IMR-90 (cell line): ENCODE measurements around the gene ABCB9. TPM values are rescaled to one million over a fixed set of nuclear protein-coding genes. Genes with fewer than 3 reads are reported as not detected.

Experiments used
- ATAC-seq: fragments of 200-7000 bp; cut with Tn5 transposase; 2 replicates; pipeline ENCODE4 v1.9.1; 2020; ENCODE audit warnings: low read depth, mild to moderate bottlenecking, moderate library complexity
- BruUV-seq: library from RNA; stranded (reverse); fragments of 400-500 nt; replicated peaks from 2 replicates; lab custom pipeline; 2021; lab: Mats Ljungman, UMichigan
- CTCF ChIA-PET: fragments of 300-600 bp; formaldehyde crosslinking; extraction: SDS; loops from one replicate; lab custom pipeline; 2021; ENCODE audit warnings: antibody characterized with exemption; lab: Yijun Ruan, JAX
- POLR2A ChIA-PET: fragments of 300-600 bp; sonication (Branson Sonifier 250); formaldehyde crosslinking; loops from one replicate; lab custom pipeline; 2022; ENCODE audit warnings: antibody characterized with exemption; ENCODE audit not compliant: unreplicated experiment; lab: Charles Lee
- DNase-seq: peaks from one replicate; pipeline ENCODE4 v3.0.0; 2013
- H2AFZ ChIP-seq: replicated peaks from 2 replicates; pipeline ENCODE3; 2013; ENCODE audit warnings: low read length, mild to moderate bottlenecking; ENCODE audit not compliant: poor library complexity
- H2AK5ac ChIP-seq: 2 replicates; pipeline ENCODE4 v1.6.1; 2013; ENCODE audit warnings: low read depth, low read length, inconsistent platforms
- H2AK9ac ChIP-seq: replicated peaks from 2 replicates; pipeline ENCODE3; 2013; ENCODE audit warnings: mild to moderate bottlenecking, low read depth, low read length, moderate library complexity; ENCODE audit not compliant: poor library complexity
- H2BK120ac ChIP-seq: 2 replicates; pipeline ENCODE4 v1.6.1; 2013; ENCODE audit warnings: low read depth, low read length, inconsistent platforms
- H2BK15ac ChIP-seq: 3 replicates; pipeline ENCODE4 v1.6.1; 2013; ENCODE audit warnings: low read depth, low read length, inconsistent platforms
- H2BK20ac ChIP-seq: 2 replicates; pipeline ENCODE4 v1.6.1; 2013; ENCODE audit warnings: low read depth, mild to moderate bottlenecking, inconsistent platforms, low read length, moderate library complexity
- H2BK5ac ChIP-seq: 2 replicates; pipeline ENCODE4 v1.6.1; 2013; ENCODE audit warnings: mild to moderate bottlenecking, low read depth, low read length, inconsistent platforms; ENCODE audit not compliant: poor library complexity, severe bottlenecking
- H3K14ac ChIP-seq: replicated peaks from 2 replicates; pipeline ENCODE4 v1.6.1; 2013; ENCODE audit warnings: low read depth, low read length, inconsistent platforms
- H3K18ac ChIP-seq: 2 replicates; pipeline ENCODE4 v1.6.1; 2013; ENCODE audit warnings: low read depth, low read length, control low read depth
- H3K23ac ChIP-seq: 2 replicates; pipeline ENCODE4 v1.6.1; 2013; ENCODE audit warnings: low read depth, low read length, inconsistent platforms
- H3K27ac ChIP-seq: 2 replicates; pipeline ENCODE4 v1.5.1; 2013; ENCODE audit warnings: mild to moderate bottlenecking, control low read depth, low read length; ENCODE audit not compliant: insufficient read depth
- H3K27me3 ChIP-seq: 2 replicates; pipeline ENCODE4 v1.6.1; 2013; ENCODE audit warnings: low read length; ENCODE audit not compliant: control insufficient read depth, insufficient read depth
- H3K36me3 ChIP-seq: 2 replicates; pipeline ENCODE4 v1.6.1; 2013; ENCODE audit warnings: low read length, mixed read lengths; ENCODE audit not compliant: control insufficient read depth, insufficient read depth
- H3K4ac ChIP-seq: 2 replicates; pipeline ENCODE4 v1.6.1; 2013; ENCODE audit warnings: low read depth, low read length, inconsistent platforms
- H3K4me1 ChIP-seq: 2 replicates; pipeline ENCODE4 v1.6.1; 2013; ENCODE audit warnings: low read length, mixed read lengths; ENCODE audit not compliant: control insufficient read depth, insufficient read depth
- H3K4me2 ChIP-seq: 2 replicates; pipeline ENCODE4 v1.6.1; 2013; ENCODE audit warnings: low read depth, mild to moderate bottlenecking, control low read depth, low read length, moderate library complexity
- H3K4me3 ChIP-seq: 2 replicates; pipeline ENCODE4 v1.5.1; 2013; ENCODE audit warnings: low read depth, mild to moderate bottlenecking, control low read depth, low read length, moderate library complexity; ENCODE audit not compliant: insufficient read depth
- H3K56ac ChIP-seq: 2 replicates; pipeline ENCODE4 v1.6.1; 2013; ENCODE audit warnings: low read length, inconsistent platforms; ENCODE audit not compliant: insufficient read depth; ENCODE audit errors: extremely low read depth
- H3K79me1 ChIP-seq, 2 experiments: 2 replicates each; pipeline ENCODE4 v1.6.1; 2013; ENCODE audit warnings: low read length in 2 of 2, inconsistent platforms in 1 of 2, low read depth in 1 of 2
- H3K9ac ChIP-seq: 2 replicates; pipeline ENCODE4 v1.6.1; 2013; ENCODE audit warnings: low read depth, low read length, control low read depth
- H3K9me1 ChIP-seq: 2 replicates; pipeline ENCODE4 v1.6.1; 2013; ENCODE audit warnings: low read length, inconsistent platforms; ENCODE audit not compliant: insufficient read depth
- H3K9me3 ChIP-seq: 2 replicates; pipeline ENCODE4 v1.6.1; 2013; ENCODE audit warnings: low read length; ENCODE audit not compliant: control insufficient read depth, insufficient read depth
- H4K20me1 ChIP-seq: 2 replicates; pipeline ENCODE4 v1.6.1; 2013; ENCODE audit warnings: low read length, inconsistent platforms; ENCODE audit not compliant: insufficient read depth
- H4K5ac ChIP-seq: 2 replicates; pipeline ENCODE4 v1.6.1; 2013; ENCODE audit warnings: mild to moderate bottlenecking, low read depth, low read length, control low read depth
- H4K8ac ChIP-seq, 2 experiments: 2 replicates each; pipeline ENCODE4 v1.6.1; 2013; ENCODE audit warnings: low read depth in 2 of 2, low read length in 2 of 2, control low read depth in 1 of 2, inconsistent platforms in 1 of 2
- H4K91ac ChIP-seq: 2 replicates; pipeline ENCODE4 v1.6.1; 2013; ENCODE audit warnings: low read depth, low read length, inconsistent platforms; ENCODE audit not compliant: insufficient read depth
- BHLHE40 ChIP-seq: fragments of 150-350 bp; IDR thresholded peaks from 2 replicates; pipeline ENCODE4 v1.6.1; 2016; ENCODE audit warnings: mild to moderate bottlenecking, low read depth, low read length
- CEBPB ChIP-seq: IDR thresholded peaks from 2 replicates; pipeline ENCODE4 v1.6.1; 2012; ENCODE audit warnings: low read depth, low read length, improper control_type of control experiment
- CHD1 ChIP-seq: IDR thresholded peaks from 2 replicates; pipeline ENCODE4 v1.6.1; 2012; ENCODE audit warnings: low read depth, low read length, improper control_type of control experiment
- FOS ChIP-seq: fragments of 150-350 bp; IDR thresholded peaks from 2 replicates; pipeline ENCODE4 v1.6.1; 2016; ENCODE audit warnings: low read depth, low read length
- MAFK ChIP-seq: IDR thresholded peaks from 2 replicates; pipeline ENCODE4 v1.6.1; 2012; ENCODE audit warnings: low read depth, low read length, improper control_type of control experiment
- MAZ ChIP-seq: IDR thresholded peaks from 2 replicates; pipeline ENCODE4 v1.6.1; 2012; ENCODE audit warnings: low read depth, mild to moderate bottlenecking, low read length, improper control_type of control experiment, moderate library complexity, borderline replicate concordance
- MXI1 ChIP-seq: IDR thresholded peaks from 2 replicates; pipeline ENCODE4 v1.6.1; 2012; ENCODE audit warnings: low read depth, mild to moderate bottlenecking, low read length, moderate library complexity, borderline replicate concordance
- NFE2L2 ChIP-seq: fragments of 150-350 bp; IDR thresholded peaks from 2 replicates; pipeline ENCODE4 v1.6.1; 2016; ENCODE audit warnings: low read depth, mild to moderate bottlenecking, low read length
- POLR2A ChIP-seq: IDR thresholded peaks from 2 replicates; pipeline ENCODE4 v1.6.1; 2012; ENCODE audit warnings: mild to moderate bottlenecking, low read depth, low read length
- RAD21 ChIP-seq: IDR thresholded peaks from 2 replicates; pipeline ENCODE4 v1.6.1; 2012; ENCODE audit warnings: low read length, improper control_type of control experiment
- RCOR1 ChIP-seq: IDR thresholded peaks from 2 replicates; pipeline ENCODE4 v1.6.1; 2012; ENCODE audit warnings: mild to moderate bottlenecking, low read length, improper control_type of control experiment; ENCODE audit not compliant: insufficient replicate concordance
- RFX5 ChIP-seq: IDR thresholded peaks from 2 replicates; pipeline ENCODE4 v1.8.0; 2012; ENCODE audit warnings: low read depth, mild to moderate bottlenecking, low read length, moderate library complexity
- SMC3 ChIP-seq: fragments of 150-350 bp; IDR thresholded peaks from 2 replicates; pipeline ENCODE4 v1.6.1; 2016; ENCODE audit warnings: low read depth, mild to moderate bottlenecking, antibody characterized with exemption, low read length, moderate library complexity
- WGBS, 2 experiments: methylation state at CpG; one replicate each; pipeline versions ENCODE4 v1.1.5 to v1.1.7; 2013; ENCODE audit warnings: missing lambda C conversion rate in 2 of 2; ENCODE audit not compliant: insufficient read length in 1 of 2; ENCODE audit errors: extremely low coverage in 2 of 2; 5-methylcytosine and 5-hydroxymethylcytosine counted together
- dilution Hi-C: fragments of 300-500 bp; cut with HindIII; formaldehyde crosslinking; loops from one replicate; pipeline ENCODE4 v1.14.3; 2018; ENCODE audit warnings: low sequenced_read_pairs; ENCODE audit not compliant: unreplicated experiment
- in situ Hi-C: fragments of 300-500 bp; cut with MboI; formaldehyde crosslinking; loops from 3 replicates; pipeline ENCODE4 v1.14.3; 2019; ENCODE audit warnings: low sequenced_read_pairs, inconsistent platforms, mixed read lengths
- intact Hi-C: fragments of 100-400 bp; cut with micrococcal nuclease; formaldehyde crosslinking; loops from 2 replicates; pipeline ENCODE4 v1.10.0; 2022
- polyA plus RNA-seq, 3 experiments: library from polyadenylated mRNA; depleted of rRNA; stranded (reverse); fragments of >200 nt; gene quantifications; 2 replicates each; pipeline ENCODE4 v1.2.3, GENCODE V29; 2012; ENCODE audit warnings: low replicate concordance in 1 of 3
- total RNA-seq: library from RNA; depleted of rRNA; stranded (reverse); fragments of >200 nt; gene quantifications from 2 replicates; pipeline ENCODE4 v1.2.3, GENCODE V29; 2012
- TF ChIP-seq, protein P1 (sequence below): fragments of 150-350 bp; IDR thresholded peaks from 2 replicates; pipeline ENCODE4 v1.6.1; 2016; ENCODE audit warnings: low read depth, mild to moderate bottlenecking, low read length, moderate library complexity, borderline replicate concordance
- TF ChIP-seq, protein P2 (sequence below): fragments of 150-350 bp; IDR thresholded peaks from 2 replicates; pipeline ENCODE4 v1.6.1; 2017; ENCODE audit warnings: mild to moderate bottlenecking, antibody characterized with exemption, low read length, low read depth
- TF ChIP-seq, protein P3 (sequence below): conservative IDR thresholded peaks from 2 replicates; pipeline ENCODE4 v1.5.1; 2012; ENCODE audit warnings: mild to moderate bottlenecking, low read depth, low read length, improper control_type of control experiment

ABCB9 gene
- total and polyA plus RNA-seq, 2 of the 4 experiments (the other 2 are of a cell fraction), result 5.6 to 8.3 TPM

DNA sequence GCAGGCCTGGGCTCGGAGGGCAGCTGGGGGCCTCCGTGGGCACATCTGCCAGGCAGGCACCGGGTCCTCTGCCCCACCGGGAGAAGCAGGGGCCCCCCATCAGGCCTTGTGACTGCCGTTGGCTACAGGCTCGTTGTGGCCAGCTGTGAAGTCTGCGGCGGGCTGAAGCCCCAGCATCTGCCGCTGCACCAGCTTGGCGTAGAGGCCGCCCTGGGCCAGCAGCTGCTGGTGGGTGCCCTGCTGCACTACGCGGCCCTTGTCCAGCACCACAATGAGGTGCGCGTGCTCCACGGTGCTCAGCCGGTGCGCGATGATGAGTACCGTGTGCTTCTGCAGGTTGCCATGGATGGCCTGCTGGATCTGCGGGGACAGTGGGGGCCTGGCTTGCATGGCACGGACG lies 36.5 kb downstream of the ABCB9 start:
- Histone ChIP-seq H3K79me1 (no peaks in the 10 kb centered on the region), H2BK5ac (no peak overlapping the region), H3K36me3 (peaks cover 2% of the 10 kb centered on the region), H3K4me3 (no peak overlapping the region), H3K4ac (no peak overlapping the region), H2BK20ac (no peak overlapping the region), H3K4me2 (no peak overlapping the region), H4K20me1 (no peaks in the 10 kb centered on the region), H3K18ac (no peak overlapping the region), H3K9me3 (no peaks in the 10 kb centered on the region), H3K27ac (no peak overlapping the region), H2AK5ac (no peak overlapping the region), H2AFZ (peak overlapping the region; percentile 51), H3K23ac (no peak overlapping the region), H4K5ac (no peak overlapping the region), H2BK15ac (no peak overlapping the region), H3K9me1 (no peaks in the 10 kb centered on the region), H3K9ac (no peak overlapping the region), H3K14ac (no peak overlapping the region), H3K4me1 (no peaks in the 10 kb centered on the region), H3K27me3 (no peaks in the 10 kb centered on the region), H2AK9ac (no peak overlapping the region), H4K91ac (no peak overlapping the region), H3K56ac (no peak overlapping the region), H2BK120ac (no peak overlapping the region), H4K8ac (no peak overlapping the region)
- CTCF ChIA-PET, result no interaction called here
- WGBS, 2 experiments, result 90% methylated on average over 16 of the region's 23 CpGs; no CpG with 5 or more reads in 1 of the 2 experiments
- TF ChIP-seq POLR2A (no peak), FOS (no peak), RFX5 (no peak), MXI1 (no peak), MAFK (no peak), SMC3 (no peak), RCOR1 (no peak), RAD21 (no peak), CHD1 (no peak), BHLHE40 (no peak), CEBPB (no peak), MAZ (no peak), NFE2L2 (no peak)
- TF ChIP-seq, protein P1, sequence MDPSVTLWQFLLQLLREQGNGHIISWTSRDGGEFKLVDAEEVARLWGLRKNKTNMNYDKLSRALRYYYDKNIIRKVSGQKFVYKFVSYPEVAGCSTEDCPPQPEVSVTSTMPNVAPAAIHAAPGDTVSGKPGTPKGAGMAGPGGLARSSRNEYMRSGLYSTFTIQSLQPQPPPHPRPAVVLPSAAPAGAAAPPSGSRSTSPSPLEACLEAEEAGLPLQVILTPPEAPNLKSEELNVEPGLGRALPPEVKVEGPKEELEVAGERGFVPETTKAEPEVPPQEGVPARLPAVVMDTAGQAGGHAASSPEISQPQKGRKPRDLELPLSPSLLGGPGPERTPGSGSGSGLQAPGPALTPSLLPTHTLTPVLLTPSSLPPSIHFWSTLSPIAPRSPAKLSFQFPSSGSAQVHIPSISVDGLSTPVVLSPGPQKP, result no peak
- TF ChIP-seq, protein P2, sequence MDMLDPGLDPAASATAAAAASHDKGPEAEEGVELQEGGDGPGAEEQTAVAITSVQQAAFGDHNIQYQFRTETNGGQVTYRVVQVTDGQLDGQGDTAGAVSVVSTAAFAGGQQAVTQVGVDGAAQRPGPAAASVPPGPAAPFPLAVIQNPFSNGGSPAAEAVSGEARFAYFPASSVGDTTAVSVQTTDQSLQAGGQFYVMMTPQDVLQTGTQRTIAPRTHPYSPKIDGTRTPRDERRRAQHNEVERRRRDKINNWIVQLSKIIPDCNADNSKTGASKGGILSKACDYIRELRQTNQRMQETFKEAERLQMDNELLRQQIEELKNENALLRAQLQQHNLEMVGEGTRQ, result no peak
- TF ChIP-seq, protein P3, sequence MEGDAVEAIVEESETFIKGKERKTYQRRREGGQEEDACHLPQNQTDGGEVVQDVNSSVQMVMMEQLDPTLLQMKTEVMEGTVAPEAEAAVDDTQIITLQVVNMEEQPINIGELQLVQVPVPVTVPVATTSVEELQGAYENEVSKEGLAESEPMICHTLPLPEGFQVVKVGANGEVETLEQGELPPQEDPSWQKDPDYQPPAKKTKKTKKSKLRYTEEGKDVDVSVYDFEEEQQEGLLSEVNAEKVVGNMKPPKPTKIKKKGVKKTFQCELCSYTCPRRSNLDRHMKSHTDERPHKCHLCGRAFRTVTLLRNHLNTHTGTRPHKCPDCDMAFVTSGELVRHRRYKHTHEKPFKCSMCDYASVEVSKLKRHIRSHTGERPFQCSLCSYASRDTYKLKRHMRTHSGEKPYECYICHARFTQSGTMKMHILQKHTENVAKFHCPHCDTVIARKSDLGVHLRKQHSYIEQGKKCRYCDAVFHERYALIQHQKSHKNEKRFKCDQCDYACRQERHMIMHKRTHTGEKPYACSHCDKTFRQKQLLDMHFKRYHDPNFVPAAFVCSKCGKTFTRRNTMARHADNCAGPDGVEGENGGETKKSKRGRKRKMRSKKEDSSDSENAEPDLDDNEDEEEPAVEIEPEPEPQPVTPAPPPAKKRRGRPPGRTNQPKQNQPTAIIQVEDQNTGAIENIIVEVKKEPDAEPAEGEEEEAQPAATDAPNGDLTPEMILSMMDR, result no peak
- dilution Hi-C loops (no loop called here), in situ Hi-C loops (no loop called here), intact Hi-C loops (no loop called here)
- no peak for ATAC-seq
- no TSS peak for BruUV-seq
- POLR2A ChIA-PET, result no interaction called here
- DNase-seq, result no peak
